Kidney epithelial cell (primary cell): ENCODE measurements around the gene KIAA0586. TPM values are rescaled to one million over a fixed set of nuclear protein-coding genes. Genes with fewer than 3 reads are reported as not detected.

Source experiments
- DNase-seq: peaks from one replicate; pipeline ENCODE4 v3.0.0-alpha.2; 2010; ENCODE audit warnings: low read depth
- H3K27me3 ChIP-seq: 2 replicates; pipeline ENCODE4 v1.6.0; 2011; ENCODE audit warnings: low read length; ENCODE audit not compliant: control insufficient read depth, insufficient read depth
- H3K36me3 ChIP-seq: 2 replicates; pipeline ENCODE4 v1.5.1; 2011; ENCODE audit warnings: low read length; ENCODE audit not compliant: control insufficient read depth, insufficient read depth
- H3K4me3 ChIP-seq: 2 replicates; pipeline ENCODE4 v1.5.1; 2011; ENCODE audit warnings: low read depth, mild to moderate bottlenecking, control low read depth, low read length
- total RNA-seq: library from RNA; depleted of rRNA; stranded (reverse); fragments of >200 nt; gene quantifications from 2 replicates; pipeline ENCODE4 v1.2.3, GENCODE V29; 2015
- TF ChIP-seq, protein P1 (sequence below): IDR thresholded peaks from 2 replicates; pipeline ENCODE4 v1.5.1; 2011; ENCODE audit warnings: mild to moderate bottlenecking, moderate library complexity, low read length, control low read depth, inconsistent platforms; ENCODE audit not compliant: insufficient read depth, poor library complexity, severe bottlenecking

KIAA0586 gene
- total RNA-seq, 1 donor from 2014 or later: 21.4 TPM

DNA sequence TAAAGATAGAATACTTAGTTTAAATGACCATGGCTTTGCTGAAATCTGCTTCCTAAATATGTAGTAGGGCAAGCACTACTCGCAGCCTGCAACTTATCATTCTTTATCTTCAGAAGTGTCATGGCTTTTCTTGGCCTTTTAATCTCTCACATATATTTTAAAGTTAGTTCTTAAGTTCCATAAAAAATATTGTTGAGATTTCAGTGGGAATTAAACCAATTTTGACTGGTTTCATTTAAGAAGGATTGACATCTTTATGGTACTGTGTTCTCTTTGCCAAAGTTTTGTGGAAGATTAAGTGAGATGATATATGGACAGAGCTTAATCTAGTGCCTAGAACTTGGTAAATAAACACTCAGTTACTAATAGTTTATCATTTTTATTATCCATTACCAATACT is 56.7 kb downstream of the KIAA0586 start:
- DNase-seq: no peak
- Histone ChIP-seq H3K4me3 (no peak overlapping the region), H3K27me3 (no peaks in the 10 kb centered on the region), H3K36me3 (no peaks in the 10 kb centered on the region)
- TF ChIP-seq, protein P1, sequence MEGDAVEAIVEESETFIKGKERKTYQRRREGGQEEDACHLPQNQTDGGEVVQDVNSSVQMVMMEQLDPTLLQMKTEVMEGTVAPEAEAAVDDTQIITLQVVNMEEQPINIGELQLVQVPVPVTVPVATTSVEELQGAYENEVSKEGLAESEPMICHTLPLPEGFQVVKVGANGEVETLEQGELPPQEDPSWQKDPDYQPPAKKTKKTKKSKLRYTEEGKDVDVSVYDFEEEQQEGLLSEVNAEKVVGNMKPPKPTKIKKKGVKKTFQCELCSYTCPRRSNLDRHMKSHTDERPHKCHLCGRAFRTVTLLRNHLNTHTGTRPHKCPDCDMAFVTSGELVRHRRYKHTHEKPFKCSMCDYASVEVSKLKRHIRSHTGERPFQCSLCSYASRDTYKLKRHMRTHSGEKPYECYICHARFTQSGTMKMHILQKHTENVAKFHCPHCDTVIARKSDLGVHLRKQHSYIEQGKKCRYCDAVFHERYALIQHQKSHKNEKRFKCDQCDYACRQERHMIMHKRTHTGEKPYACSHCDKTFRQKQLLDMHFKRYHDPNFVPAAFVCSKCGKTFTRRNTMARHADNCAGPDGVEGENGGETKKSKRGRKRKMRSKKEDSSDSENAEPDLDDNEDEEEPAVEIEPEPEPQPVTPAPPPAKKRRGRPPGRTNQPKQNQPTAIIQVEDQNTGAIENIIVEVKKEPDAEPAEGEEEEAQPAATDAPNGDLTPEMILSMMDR: no peak

DNA sequence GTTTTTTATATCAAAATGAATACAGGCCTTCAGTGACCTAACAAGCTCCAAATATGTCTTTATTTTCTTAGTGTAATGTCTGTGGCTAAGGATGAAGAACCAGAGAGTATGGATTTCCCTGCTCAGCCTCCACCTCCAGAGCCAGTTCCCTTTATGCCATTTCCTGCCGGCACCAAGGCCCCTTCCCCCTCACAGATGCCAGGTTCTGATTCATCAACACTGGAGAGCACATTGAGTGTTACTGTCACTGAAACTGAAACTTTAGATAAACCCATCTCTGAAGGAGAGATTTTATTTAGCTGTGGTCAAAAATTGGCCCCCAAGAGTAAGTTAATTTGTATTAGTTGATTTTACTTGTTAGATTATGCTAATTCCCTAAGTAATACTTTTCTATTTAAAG is 61.0 kb downstream of the KIAA0586 start:
- peak; percentile 35 for DNase-seq
- Histone ChIP-seq H3K27me3 (no peaks in the 10 kb centered on the region), H3K4me3 (no peak overlapping the region), H3K36me3 (no peaks in the 10 kb centered on the region)
- TF ChIP-seq, protein P1: no peak

DNA sequence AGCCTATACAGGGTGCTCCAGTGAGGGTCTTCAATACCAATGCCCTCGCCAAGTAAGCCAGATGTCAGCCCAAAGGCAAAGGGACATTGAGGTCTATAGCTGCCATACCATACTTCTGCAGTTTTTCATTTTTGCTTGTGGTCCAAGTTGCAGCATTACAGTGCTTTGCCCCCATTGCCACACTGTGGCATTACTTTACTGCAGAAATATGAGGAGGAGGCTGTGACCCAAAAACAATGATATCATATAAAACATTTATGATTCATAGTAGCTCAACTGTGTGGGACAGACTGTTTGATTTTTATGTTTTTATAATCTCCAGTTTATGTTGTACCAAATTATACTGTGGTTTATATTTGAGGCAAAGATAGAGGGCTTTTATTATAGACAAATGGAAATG is 64.1 kb downstream of the KIAA0586 start:
- DNase-seq: no peak
- TF ChIP-seq, protein P1: no peak
- Histone ChIP-seq H3K27me3 (no peaks in the 10 kb centered on the region), H3K36me3 (no peaks in the 10 kb centered on the region), H3K4me3 (no peak overlapping the region)

DNA sequence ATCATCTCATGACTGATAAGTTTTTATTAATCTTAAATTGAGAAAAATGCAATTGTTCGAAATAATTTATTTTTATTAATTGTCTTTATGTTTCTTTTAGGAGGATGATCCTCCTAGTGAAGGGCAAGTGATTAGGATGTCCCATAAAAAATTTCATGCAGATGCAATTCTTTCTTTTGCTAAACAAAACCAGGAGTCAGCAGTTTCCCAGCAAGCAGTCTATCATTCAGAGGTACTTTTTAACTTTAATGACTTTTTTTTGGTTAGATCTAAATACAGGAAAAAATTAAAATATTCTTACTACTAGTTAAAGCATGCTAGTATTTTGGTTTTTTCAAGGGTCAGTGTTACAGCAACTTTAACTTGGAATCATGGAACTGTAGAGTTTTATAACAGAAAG is 64.5 kb downstream of the KIAA0586 start:
- Histone ChIP-seq H3K36me3 (no peaks in the 10 kb centered on the region), H3K4me3 (no peak overlapping the region), H3K27me3 (no peaks in the 10 kb centered on the region)
- DNase-seq: no peak
- TF ChIP-seq, protein P1: no peak

DNA sequence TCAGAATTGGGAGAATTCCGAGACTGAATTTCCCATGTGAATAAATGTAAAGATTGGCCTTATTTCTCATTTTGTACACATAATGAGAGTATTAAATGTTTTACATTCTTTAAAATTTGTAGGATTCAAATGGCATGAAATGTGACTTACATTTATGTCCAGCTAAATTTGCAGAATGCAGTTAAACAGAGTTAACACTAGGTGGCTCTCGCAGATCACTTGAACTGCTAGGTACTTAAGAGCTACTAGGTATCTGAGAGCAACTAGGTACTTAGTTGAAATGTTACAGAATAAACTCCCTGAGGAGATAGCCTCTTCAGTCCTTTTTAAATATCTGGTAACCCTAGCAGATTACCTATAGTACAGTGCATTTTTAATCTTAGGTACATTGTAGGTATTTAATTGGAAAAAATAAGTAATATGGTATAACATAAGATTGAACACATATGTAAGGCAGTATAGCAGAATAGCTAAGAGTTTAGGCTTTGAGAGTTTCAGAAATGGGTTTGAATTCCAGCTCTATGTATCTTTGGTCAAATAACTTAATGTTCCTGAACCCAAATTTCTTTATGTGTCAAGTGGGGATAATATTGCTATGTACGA is 73.8 kb downstream of the KIAA0586 start:
- Histone ChIP-seq H3K4me3 (no peak overlapping the region), H3K27me3 (no peaks in the 10 kb centered on the region), H3K36me3 (peaks cover 1% of the 10 kb centered on the region)
- TF ChIP-seq, protein P1: peak; percentile 80
- peak; percentile 44 for DNase-seq

DNA sequence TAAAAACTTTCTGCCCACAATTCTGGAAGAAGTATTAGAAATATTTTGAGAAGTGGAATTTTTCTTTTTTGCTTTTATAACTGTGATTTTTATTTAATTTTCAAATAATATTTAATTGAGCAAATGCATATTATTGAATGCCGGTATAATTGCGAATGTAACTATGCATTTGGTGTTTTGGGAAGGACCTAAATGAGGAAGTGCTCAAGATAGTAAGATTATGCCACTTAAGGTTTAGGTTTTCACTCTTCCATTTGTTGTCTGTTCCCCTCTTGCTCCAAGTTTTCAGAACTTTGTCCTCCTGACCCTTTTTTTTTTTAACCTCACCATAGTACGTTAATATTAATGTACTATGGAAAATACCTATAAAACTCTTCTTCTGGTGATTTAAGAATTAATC is 85.8 kb downstream of the KIAA0586 start:
- Histone ChIP-seq H3K27me3 (no peaks in the 10 kb centered on the region), H3K36me3 (no peaks in the 10 kb centered on the region), H3K4me3 (no peak overlapping the region)
- no peak for DNase-seq
- TF ChIP-seq, protein P1: no peak
